SK-MEL-5 (cell line): ENCODE measurements around the gene ZBTB32. TPM values are rescaled to one million over a fixed set of nuclear protein-coding genes. Genes with fewer than 3 reads are reported as not detected.

Experiments used
- DNase-seq: peaks from one replicate; pipeline ENCODE4 v3.0.0-alpha.2; 2016; ENCODE audit warnings: low read depth, low spot score
- in situ Hi-C: cut with HindIII; loops from 2 replicates; pipeline ENCODE4 v1.10.0; 2016; ENCODE audit warnings: low sequenced_read_pairs, high pct_unique_total_duplicates, low pct_unique_long_range_greater_than_20kb
- total RNA-seq: library from RNA; depleted of rRNA; stranded (reverse); fragments of >200 nt; shearing (Covaris generic); gene quantifications from 2 replicates; pipeline ENCODE4 v1.2.3, GENCODE V29; 2014

Gene ZBTB32
- total RNA-seq, 1 experiment from 2014 or later: not detected

DNA sequence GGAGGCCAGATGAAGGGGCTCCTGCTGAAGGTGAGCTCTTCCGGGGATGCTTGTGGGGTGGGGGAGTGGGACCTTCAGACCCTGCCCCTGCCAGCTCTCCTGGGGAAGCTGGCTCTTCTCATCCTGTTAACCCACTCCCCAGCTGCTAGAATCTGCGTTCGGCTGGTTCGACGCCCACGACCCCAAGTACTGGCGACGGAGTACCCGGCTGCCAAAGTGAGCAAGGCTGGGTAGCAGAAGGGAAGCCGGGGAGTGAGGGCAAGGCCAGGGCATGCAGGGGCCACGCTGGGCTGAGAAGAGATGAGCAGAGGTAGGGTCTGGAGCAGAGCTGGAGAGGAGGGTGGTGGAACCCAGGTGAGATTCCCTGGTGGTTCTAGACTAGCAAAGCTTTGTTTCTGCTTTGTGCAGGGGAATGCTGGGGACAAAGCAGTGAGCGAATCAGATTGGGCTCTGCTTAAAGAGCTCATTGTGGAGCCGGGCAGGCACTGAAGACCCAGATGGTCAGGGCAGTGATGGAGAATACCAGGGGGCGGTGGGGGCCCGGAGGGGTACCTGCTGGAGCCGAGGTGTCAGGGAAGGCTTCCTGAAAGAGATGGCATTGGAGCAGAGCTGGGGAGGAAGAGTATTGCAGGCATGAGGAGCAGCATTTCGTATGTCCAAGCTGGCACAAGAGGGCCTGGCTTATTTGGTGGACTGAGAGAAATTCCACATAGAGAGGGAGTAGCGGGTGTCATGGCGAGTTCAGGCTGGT, 23.8 kb downstream of the ZBTB32 start:
- in situ Hi-C loops: no loop called here
- DNase-seq: no peak

DNA sequence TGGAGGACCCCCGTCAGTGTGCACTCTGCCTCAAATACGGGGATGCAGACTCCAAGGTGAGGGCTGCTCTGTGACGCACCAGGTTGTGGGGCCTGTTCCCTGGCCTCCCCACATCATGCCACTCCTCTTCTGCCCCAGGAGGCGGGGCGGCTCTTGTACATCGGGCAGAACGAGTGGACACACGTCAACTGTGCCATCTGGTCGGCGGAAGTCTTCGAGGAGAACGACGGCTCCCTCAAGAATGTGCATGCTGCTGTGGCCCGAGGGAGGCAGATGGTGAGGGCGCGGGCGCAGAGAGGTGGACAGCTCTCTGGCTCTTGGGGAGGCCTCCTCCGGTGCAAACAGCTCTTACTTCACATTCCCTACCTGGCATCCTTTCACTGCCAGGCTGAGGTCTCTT, 24.7 kb downstream of the ZBTB32 start:
- DNase-seq: no peak
- in situ Hi-C loops: no loop called here

DNA sequence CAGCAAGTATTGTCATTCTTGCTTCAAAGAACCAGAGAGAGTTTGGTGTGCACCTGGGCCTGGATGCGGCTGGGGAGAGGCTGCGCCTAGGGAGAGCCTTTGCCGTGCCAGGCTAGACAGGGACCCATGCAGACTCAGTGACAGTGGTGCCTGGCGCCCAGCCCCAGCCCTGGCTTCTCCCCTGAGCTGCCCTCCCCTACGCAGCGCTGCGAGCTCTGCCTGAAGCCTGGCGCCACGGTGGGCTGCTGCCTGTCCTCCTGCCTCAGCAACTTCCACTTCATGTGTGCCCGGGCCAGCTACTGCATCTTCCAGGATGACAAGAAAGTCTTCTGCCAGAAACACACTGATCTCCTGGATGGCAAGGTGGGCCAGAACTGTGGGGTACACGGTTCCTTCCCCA, 25.4 kb downstream of the ZBTB32 start:
- no peak for DNase-seq
- in situ Hi-C loops: no loop called here

DNA sequence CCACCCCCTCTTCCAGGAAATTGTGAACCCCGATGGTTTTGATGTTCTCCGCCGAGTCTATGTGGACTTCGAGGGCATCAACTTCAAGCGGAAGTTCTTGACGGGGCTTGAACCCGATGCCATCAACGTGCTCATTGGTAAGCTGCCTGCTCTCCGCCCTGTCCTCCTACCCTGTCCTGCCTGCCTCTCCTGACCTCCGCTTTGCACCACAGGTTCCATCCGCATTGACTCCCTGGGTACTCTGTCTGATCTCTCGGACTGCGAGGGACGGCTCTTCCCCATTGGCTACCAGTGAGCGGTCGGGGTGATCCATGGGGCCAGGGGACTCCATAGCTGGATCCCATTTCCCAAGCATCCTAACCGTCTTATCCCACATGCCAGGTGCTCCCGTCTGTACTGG, 26.0 kb downstream of the ZBTB32 start:
- DNase-seq: no peak
- in situ Hi-C loops: no loop called here

DNA sequence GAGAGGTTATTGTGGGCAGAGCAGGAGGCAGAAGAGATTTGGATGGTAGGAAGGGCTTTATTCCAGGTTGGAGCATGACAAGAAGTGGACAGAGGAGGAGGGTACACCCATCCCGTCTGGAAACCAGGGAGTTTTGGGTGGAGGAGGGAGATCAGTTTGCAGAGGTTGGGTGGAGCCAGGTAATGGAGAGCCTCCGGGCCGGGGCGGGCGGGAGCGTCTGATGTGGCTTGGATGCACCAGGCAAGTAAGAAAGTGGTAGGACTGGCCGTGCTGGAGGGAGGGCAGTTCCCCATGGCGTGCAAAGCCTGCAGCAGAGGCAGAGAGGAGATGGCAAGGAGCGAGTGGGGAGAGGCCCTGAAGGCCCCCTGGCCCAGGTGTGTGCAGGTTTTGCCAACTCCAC, 27.0 kb downstream of the ZBTB32 start:
- in situ Hi-C loops: no loop called here
- no peak for DNase-seq

DNA sequence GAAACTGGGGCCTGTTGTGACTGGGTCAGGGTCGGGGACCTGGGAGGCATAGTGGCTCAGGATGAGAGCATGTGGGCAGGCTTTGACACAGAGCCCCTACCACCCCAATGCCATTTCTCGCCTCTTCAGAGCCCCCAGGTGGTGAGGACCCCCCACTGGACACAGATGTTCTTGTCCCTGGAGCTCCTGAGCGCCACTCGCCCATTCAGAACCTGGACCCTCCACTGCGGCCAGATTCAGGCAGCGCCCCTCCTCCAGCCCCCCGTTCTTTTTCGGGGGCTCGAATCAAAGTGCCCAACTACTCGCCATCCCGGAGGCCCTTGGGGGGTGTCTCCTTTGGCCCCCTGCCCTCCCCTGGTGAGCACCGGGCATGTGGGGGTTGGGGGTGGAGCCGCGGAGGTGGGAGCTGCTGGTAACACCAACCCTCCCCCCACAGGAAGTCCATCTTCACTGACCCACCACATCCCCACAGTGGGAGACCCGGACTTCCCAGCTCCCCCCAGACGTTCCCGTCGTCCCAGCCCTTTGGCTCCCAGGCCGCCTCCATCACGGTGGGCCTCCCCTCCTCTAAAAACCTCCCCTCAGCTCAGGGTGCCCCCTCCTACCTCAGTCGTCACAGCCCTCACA, 27.5 kb downstream of the ZBTB32 start:
- in situ Hi-C loops: no loop called here
- DNase-seq: no peak

DNA sequence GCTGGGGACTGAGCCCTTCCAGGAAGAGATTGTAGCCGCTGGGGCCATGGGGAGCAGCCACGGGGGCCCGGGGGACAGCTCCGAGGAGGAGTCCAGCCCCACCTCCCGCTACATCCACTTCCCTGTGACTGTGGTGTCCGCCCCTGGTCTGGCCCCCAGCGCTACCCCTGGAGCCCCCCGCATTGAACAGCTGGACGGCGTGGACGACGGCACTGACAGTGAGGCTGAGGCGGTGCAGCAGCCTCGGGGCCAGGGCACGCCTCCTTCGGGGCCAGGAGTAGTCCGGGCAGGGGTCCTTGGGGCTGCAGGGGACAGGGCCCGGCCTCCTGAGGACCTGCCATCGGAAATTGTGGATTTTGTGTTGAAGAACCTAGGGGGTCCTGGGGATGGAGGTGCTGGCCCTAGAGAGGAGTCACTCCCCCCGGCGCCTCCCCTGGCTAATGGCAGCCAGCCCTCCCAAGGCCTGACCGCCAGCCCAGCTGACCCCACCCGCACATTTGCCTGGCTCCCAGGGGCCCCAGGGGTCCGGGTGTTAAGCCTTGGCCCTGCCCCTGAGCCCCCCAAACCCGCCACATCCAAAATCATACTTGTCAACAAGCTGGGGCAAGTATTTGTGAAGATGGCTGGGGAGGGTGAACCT, 28.3 kb downstream of the ZBTB32 start:
- in situ Hi-C loops: no loop called here
- DNase-seq: no peak

DNA sequence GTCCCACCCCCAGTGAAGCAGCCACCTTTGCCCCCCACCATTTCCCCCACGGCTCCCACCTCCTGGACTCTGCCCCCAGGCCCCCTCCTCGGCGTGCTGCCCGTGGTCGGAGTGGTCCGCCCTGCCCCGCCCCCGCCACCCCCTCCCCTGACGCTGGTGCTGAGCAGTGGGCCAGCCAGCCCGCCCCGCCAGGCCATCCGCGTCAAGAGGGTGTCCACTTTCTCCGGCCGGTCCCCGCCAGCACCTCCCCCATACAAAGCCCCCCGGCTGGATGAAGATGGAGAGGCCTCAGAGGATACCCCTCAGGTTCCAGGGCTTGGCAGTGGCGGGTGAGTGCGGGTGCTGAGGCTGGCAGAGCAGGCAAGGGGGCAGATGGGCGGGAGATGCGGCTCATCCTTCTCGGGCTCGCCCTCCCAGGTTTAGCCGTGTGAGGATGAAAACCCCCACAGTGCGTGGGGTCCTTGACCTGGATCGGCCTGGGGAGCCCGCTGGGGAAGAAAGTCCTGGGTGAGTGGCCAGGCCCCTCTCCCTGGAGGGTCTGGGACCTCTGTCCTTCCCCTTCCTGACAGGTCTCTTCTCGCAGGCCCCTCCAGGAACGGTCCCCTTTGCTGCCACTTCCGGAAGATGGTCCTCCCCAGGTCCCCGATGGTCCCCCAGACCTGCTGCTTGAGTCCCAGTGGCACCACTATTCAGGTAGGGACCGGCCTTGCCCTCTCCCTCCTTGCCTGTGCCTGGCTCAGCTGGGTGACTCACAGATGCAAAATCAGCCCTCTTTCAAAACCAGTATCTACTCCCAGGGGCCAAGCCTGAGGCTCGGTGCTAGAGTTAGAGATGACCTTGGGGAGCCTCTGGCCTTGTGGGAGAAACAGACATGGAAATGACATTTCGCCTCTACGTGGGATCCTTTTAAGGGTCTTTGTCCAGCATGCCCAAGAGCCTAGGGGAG, 29.1 kb downstream of the ZBTB32 start:
- DNase-seq: no peak
- in situ Hi-C loops: no loop called here

DNA sequence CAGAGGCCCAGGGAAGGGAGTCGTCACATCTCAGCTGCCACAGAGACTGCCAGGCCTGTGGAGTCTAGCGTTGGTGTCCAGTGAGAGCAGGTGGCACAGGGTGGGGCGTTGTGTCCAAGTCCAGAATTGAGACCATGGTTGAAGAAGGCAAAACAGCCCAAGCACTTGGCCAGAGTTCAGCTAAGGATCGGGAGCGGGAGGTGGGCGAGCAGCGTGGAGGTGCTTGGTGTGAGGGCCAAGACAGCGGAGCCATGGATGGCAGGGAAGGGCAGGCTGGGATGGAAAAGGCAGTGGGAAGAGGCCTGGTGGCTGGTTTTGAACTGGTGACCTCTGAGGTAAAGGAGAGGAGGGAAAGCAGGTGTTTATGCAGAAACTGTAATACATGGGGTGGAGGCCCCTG, 29.9 kb downstream of the ZBTB32 start:
- DNase-seq: no peak
- in situ Hi-C loops: no loop called here

DNA sequence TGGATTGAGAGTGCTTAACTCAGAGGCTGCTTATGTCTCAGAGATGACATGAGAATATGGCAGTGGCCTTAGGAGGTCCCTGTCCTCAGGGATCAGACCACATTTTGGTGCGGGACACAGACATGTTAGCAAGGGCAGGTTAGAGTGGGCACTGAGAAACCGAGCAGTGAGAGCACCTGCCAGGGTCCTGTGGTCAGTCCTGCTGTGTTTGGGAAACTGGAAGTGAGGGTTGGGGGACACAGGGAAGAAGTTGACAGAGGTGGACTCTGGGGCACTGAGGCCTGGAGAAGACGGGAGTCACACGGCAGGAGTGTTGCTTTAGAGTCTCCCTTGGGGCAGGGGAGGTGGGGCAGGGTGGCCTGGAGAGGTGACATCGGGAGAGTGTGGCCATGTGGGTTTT, 30.5 kb downstream of the ZBTB32 start:
- in situ Hi-C loops: no loop called here
- no peak for DNase-seq

DNA sequence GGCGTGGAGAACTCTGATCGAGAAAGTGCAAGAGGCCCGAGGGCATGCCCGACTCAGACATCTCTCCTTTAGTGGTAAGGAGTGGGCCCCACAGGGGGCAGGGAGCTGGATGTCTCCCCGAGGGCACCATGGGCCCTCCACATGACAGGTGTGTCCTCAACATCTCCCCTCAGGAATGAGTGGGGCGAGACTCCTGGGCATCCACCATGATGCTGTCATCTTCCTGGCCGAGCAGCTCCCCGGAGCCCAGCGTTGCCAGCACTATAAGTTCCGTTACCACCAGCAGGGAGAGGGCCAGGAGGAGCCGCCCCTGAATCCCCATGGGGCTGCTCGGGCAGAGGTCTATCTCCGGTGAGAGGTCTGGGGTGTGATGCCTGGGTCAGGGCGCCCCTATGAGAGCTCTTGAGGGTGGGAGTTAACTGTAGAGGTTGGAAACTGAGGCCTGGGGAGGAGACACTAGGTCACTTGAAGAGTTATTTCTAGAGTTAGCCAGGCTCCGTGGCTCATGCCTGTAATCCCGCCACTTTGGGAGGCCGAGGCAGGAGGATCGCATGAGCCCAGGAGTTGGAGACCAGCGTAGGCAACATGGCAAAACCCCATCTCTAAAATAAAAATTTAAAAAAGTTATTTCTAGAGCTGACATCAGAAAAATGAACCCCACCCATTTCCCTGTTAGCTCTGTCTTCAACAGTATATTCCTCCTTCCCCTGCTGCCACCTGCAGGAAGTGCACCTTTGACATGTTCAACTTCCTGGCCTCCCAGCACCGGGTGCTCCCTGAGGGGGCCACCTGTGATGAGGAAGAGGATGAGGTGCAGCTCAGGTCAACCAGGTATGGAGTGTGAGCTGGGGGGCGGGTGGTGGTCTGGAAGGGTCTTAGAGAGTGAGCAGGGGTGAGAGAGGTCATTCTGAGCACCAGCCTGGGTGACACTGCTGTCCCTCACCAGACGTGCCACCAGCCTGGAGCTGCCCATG, 32.8 kb downstream of the ZBTB32 start:
- DNase-seq: no peak
- in situ Hi-C loops: no loop called here

DNA sequence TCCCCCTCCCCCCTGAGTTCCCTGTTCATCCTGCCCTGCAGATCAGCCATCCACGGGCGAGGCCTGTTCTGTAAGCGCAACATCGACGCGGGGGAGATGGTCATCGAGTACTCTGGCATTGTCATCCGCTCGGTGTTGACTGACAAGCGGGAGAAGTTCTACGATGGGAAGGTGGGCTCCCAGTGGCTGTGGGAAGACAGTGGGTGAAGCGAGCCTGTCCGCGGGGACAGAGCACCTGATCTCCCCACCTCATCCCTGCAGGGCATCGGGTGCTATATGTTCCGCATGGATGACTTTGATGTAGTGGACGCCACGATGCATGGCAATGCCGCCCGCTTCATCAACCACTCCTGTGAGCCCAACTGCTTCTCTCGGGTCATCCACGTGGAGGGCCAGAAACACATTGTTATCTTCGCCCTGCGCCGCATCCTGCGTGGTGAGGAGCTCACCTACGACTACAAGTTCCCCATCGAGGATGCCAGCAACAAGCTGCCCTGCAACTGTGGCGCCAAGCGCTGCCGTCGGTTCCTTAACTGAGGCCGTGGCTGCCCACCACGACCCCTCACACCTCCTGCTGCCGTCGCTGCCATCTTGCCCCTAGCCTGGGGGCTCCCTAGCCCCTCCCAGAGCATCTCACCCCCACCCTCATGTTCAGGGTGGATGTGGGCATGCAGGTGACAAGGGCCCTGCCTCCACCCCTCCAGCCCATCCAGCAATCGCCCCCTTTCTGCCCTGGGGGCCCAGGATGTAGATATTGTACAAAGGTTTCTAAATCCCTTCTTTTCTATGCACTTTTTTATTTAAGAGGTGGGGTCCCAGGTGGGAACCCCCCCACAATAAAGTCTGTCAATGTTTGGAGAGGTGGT, 33.9 kb downstream of the ZBTB32 start:
- DNase-seq: no peak
- in situ Hi-C loops: no loop called here

DNA sequence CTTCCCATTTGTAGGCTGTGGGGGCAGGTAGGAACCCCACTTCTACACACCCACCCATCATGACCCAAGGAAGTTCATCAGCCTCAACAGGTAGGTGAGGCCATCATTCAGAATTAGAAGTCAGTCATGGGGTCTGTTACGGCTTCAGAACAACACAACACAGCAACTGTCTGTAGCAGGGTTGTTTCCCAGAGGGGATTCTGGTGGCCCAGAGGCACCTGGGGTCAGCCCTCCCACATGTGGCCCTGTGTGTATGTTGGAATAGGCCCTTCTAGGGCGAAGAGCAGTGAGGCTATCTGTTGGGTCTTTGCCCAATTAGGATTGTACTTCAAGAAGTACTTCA, 34.5 kb downstream of the ZBTB32 start:
- no peak for DNase-seq
- in situ Hi-C loops: no loop called here

DNA sequence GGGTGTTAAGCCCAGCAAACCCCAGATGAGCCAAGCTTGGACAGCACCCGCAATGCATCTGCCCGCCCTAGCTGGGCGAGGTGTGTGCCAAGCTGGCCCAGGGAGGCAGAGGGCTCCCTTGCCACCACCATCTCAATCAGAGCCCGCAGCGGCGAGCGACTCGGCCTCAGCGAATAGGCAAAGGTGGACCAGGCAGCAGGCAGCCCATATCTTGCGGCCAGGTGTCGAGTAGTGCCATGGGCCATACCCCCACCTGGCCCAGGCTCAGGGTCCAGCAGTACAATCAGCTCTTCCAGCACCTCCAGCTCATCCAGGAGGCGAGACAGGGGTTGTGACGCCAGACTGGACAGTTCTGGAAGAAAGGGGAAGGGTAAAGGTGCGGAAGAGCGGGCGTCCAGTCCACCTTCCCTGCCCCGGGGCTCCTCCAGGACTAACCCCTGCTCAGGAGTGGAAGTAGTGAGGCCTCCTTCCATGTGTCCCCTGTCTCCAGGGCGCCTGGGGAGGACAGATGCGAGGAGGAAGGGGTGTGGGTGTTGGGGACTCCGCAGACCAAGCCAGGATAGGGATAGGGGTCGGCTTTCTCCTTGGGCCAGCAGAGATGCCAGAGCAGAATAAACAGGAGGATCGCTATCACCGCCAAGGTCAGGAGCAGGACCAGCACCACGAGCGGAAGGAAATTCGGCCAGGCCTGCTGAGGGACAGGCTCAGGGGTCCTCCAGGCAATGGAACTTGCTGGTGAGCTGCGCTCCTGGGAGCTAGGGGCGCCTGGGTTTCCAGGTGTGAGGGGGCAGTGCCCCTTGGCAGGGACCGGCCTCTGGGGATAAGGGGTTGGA, 35.1 kb downstream of the ZBTB32 start:
- no peak for DNase-seq
- in situ Hi-C loops: no loop called here

DNA sequence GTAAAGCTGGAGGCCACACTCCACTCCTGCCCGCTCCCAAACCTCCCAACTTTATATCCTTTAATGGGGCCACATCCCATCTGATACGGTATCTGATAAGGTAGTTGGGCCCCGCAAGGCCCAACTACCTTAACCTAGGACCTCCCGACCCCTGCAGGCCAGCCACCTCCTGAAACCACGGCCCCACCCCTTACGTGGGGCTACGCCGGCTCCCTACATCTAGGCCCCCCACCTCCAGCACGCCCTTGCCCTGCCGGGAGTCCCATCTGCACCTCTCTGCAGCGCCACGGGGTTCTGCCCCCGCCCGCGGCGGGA, 35.7 kb downstream of the ZBTB32 start:
- in situ Hi-C loops: no loop called here

More for the DNA sequence above, 35.7 kb downstream of the ZBTB32 start:
- DNase-seq: no peak
